ENCODE data around the gene CRYM.
"Not testable (repeated sequence)": the region's sequence is repeated elsewhere in the genome, so short reads cannot be mapped to it uniquely, and the experiment has no call there.

CRYM gene

GRCh38 chr16:21253470-21253869, 24.6 kb downstream of the CRYM start:
- TF ChIP-seq, protein P1, sequence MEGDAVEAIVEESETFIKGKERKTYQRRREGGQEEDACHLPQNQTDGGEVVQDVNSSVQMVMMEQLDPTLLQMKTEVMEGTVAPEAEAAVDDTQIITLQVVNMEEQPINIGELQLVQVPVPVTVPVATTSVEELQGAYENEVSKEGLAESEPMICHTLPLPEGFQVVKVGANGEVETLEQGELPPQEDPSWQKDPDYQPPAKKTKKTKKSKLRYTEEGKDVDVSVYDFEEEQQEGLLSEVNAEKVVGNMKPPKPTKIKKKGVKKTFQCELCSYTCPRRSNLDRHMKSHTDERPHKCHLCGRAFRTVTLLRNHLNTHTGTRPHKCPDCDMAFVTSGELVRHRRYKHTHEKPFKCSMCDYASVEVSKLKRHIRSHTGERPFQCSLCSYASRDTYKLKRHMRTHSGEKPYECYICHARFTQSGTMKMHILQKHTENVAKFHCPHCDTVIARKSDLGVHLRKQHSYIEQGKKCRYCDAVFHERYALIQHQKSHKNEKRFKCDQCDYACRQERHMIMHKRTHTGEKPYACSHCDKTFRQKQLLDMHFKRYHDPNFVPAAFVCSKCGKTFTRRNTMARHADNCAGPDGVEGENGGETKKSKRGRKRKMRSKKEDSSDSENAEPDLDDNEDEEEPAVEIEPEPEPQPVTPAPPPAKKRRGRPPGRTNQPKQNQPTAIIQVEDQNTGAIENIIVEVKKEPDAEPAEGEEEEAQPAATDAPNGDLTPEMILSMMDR (conservative IDR thresholded peaks at IDR 0.05; ENCODE audit: low read length) = no peak
- no peak overlapping the region for H3K4me3 ChIP-seq (ENCODE audit: low read length)
- no peak for DNase-seq (ENCODE audit: low read depth)

DNA sequence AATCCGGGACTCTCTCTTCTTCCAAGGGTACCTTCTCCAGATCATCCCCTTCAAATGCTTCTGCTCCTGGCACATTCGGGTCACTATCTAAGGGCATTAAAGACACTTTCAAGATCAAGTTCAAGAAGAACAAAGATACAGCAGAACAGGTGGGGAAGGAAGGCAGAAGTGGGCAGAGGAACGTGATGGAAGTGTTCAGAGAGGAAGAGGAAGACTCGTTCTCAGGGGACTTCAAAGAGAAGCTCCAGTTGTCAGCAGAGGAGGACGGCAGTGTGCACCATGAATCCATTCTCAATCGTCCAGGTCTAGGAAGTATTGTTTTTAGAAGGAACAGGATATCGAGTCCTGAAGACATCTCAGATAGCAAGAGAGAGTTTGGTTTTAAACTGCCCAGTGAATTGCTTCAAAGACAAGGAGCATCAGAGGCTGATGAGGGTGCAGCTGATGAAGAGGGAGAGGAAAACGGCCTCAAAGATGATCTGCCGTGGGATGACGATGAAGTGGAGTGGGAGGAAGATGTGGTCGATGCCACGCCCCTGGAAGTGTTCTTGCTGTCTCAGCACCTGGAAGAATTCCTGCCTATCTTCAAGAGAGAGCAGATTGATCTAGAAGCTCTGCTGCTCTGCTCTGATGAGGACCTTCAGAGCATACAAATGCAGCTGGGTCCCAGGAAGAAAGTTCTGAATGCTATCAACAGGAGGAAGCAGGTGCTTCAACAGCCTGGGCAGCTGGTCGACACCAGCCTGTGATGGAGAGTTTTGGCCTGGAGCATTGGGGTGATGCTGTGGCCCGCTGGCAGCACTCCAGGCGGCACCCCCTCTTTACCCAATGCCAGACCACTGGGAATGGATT, 27.8 kb downstream of the CRYM start:
- no peak for DNase-seq (ENCODE audit: low read depth)
- H3K4me3 ChIP-seq (ENCODE audit: low read length) = no peak overlapping the region
- TF ChIP-seq, protein P1 (conservative IDR thresholded peaks at IDR 0.05; ENCODE audit: low read length) = no peak

DNA sequence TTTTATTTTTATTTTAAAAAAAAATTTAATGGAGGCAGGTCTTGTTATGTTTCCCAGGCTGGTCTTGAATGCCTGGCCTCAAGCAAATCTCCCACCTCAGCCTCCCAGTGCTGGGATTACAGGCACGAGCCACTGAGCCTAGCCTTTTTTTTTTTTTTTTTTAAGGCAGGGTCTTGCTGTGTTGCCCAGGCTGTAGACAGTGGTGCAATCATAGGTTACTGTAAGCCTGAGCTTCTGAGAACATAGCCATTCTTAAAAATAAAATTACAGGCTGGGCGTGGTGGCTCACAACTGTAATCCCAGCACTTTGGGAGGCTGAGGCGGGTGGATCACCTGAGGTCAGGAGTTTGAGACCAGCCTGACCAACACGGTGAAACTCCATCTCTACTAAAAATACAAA, 29.9 kb downstream of the CRYM start:
- not testable (repeated sequence) for DNase-seq (ENCODE audit: low read depth)

GRCh38 chr16:21244518-21245215, 33.4 kb downstream of the CRYM start:
- TF ChIP-seq, protein P1 (conservative IDR thresholded peaks at IDR 0.05; ENCODE audit: low read length) = no peak
- no peak for DNase-seq (ENCODE audit: low read depth)
- no peak overlapping the region for H3K4me3 ChIP-seq (ENCODE audit: low read length)

More for the DNA sequence above, 29.9 kb downstream of the CRYM start:
- H3K4me3 ChIP-seq (ENCODE audit: low read length) = not testable (repeated sequence)

DNA sequence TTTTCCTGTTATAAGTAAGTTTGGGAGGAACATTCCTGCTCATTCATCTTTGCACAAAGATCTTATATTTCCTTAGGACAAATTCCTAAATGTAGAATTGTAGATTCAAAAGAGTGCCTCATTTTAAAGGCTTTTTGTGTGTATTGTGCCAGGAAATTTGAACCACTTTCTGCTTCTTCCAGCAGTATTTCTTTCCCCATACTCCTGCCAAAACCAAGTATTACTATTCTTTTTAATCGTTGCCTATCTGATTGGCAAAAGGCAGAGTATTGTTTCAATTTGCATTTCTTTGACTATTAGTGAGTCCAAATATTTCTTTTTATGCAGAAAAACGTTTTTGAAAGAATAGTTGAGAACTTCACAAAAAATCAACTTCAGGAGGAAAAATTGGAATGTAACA, 35.3 kb downstream of the CRYM start:
- no peak overlapping the region for H3K4me3 ChIP-seq (ENCODE audit: low read length)
- DNase-seq (ENCODE audit: low read depth) = no peak
- TF ChIP-seq, protein P1 (conservative IDR thresholded peaks at IDR 0.05; ENCODE audit: low read length) = no peak

DNA sequence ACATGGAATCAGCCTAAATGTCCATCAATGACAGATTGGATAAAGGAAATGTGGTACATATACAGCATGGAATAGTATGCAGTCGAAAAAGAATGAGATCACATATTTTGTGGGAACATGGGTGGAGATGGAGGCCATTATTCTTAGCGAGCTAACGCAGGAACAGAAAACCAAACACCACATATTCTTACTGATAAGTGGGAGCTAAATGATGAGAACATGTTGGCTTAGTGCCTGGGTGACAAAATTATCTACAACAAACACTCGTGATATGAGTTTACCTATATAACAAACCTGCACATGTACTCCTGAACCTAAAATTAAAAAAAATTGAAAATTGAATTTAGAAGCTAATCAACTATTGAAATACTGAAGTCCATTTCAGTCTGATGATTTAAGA, 38.4 kb downstream of the CRYM start:
- no peak for DNase-seq (ENCODE audit: low read depth)
- TF ChIP-seq, protein P1 (conservative IDR thresholded peaks at IDR 0.05; ENCODE audit: low read length) = no peak
- no peak overlapping the region for H3K4me3 ChIP-seq (ENCODE audit: low read length)

DNA sequence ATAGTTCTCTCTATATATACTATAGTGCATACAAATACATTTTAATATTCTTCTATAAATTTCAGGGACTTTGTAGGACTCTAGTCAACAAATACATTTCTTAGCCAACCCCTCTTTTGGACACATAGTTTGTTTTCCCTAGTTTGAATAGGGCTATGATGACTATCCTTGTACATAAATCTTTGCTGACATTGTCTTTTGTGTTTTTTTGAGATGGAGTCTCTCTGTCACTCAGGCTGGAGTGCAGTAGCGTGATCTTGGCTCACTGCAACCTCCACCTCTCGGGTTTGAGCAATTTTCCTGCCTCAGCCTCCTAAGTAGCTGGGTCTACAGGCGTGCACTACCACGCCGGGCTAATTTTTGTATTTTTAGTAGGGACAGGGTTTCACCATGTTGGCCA, 41.3 kb downstream of the CRYM start:
- no peak overlapping the region for H3K4me3 ChIP-seq (ENCODE audit: low read length)
- no peak for DNase-seq (ENCODE audit: low read depth)
- TF ChIP-seq, protein P1 (conservative IDR thresholded peaks at IDR 0.05; ENCODE audit: low read length) = no peak

Measured in AG10803 (cell line).